SH-SY5Y (cell line): Measurements from ENCODE around the gene TMEM38B.

Experiments
- GATA2 ChIP-seq: IDR thresholded peaks from 2 replicates; pipeline ENCODE4 v1.6.1; 2011; ENCODE audit warnings: mild to moderate bottlenecking, low read depth, low read length
- GATA3 ChIP-seq: IDR thresholded peaks from 2 replicates; pipeline ENCODE4 v1.6.1; 2011; ENCODE audit warnings: low read depth, mild to moderate bottlenecking, low read length, moderate library complexity

- TF ChIP-seq GATA2 (no peak), GATA3 (no peak)
Measured at GRCh38 chr9:105693435-105694189, 729 bp upstream of the TMEM38B start.
